NT2/D1 (cell line): ENCODE measurements around the gene OR10K1.

Experiments
- DNase-seq: peaks from one replicate; pipeline ENCODE4 v3.0.0-alpha.2; 2011; ENCODE audit warnings: low read depth, low spot score
- H3K27me3 ChIP-seq: 2 replicates; pipeline ENCODE4 v1.6.0; 2011; ENCODE audit warnings: mild to moderate bottlenecking; ENCODE audit not compliant: insufficient read length, insufficient read depth
- H3K36me3 ChIP-seq: 2 replicates; pipeline ENCODE4 v1.6.1; 2011; ENCODE audit warnings: mild to moderate bottlenecking, low read length, mixed read lengths; ENCODE audit not compliant: insufficient read depth, insufficient read length
- H3K4me1 ChIP-seq: 2 replicates; pipeline ENCODE4 v1.5.1; 2011; ENCODE audit not compliant: insufficient read depth, insufficient read length
- H3K4me3 ChIP-seq: 2 replicates; pipeline ENCODE4 v1.5.1; 2011; ENCODE audit warnings: low read depth; ENCODE audit not compliant: insufficient read length
- H3K9ac ChIP-seq: 2 replicates; pipeline ENCODE4 v1.6.0; 2011; ENCODE audit warnings: low read depth; ENCODE audit not compliant: insufficient read length
- H3K9me3 ChIP-seq: 2 replicates; pipeline ENCODE4 v1.5.1; 2011; ENCODE audit warnings: mild to moderate bottlenecking, low read length; ENCODE audit not compliant: insufficient read depth
- SUZ12 ChIP-seq: IDR thresholded peaks from 2 replicates; pipeline ENCODE4 v1.6.1; 2011; ENCODE audit not compliant: insufficient read length, insufficient read depth; ENCODE audit errors: extremely low read depth
- YY1 ChIP-seq: IDR thresholded peaks from 2 replicates; pipeline ENCODE4 v1.6.1; 2011; ENCODE audit not compliant: insufficient read length, insufficient read depth
- ZNF274 ChIP-seq: IDR thresholded peaks from 2 replicates; pipeline ENCODE4 v1.6.1; 2011; ENCODE audit warnings: mild to moderate bottlenecking, low read depth, low read length

The OR10K1 gene

DNA sequence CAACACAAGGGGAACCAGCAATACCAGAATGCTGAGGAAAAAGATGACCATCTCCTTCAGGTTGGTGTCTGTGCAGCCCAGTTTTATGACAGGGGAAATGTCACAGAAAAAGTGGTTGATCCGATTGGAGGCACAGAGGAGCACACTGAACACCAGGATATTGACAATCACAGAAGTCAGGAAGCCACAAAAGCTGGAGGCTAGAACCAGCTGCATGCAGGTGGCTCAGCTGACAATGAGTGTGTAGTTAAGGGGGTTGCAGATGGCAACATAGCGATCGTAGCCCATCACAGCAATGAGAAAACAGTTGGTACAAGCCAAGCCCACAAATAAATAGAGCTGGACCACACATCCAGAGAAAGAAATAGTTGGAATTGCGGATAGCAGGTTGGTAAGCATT is 16.3 kb upstream of the OR10K1 start:
- no peak overlapping the region for H3K9ac ChIP-seq
- H3K4me3 ChIP-seq: no peak overlapping the region
- no peaks in the 10 kb centered on the region for H3K9me3 ChIP-seq
- TF ChIP-seq SUZ12: no peak
- TF ChIP-seq ZNF274: no peak
- no peaks in the 10 kb centered on the region for H3K36me3 ChIP-seq
- H3K4me1 ChIP-seq: no peaks in the 10 kb centered on the region
- DNase-seq: no peak
- no peaks in the 10 kb centered on the region for H3K27me3 ChIP-seq

DNA sequence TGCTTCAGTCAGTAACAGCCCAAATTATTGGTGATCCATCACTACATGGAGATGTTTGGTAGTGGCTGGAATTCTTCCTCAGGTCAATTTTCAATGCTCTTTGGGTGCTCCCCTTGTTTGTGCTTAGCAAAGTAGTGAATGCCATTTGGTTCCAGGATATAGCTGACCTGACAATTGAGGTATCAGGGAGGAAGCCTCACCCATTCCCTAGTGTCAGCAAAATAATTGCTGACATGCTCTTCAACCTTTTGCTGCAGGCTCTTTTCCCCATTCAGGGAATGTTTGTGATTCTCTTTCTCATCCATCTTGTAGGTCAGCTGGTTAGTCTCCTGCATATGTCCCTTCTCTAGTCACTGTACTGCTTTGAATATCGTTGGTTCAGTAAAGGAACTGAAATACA is 7.1 kb upstream of the OR10K1 start:
- TF ChIP-seq YY1 (no peak), ZNF274 (no peak), SUZ12 (no peak)
- Histone ChIP-seq H3K4me3 (no peak overlapping the region), H3K27me3 (no peaks in the 10 kb centered on the region), H3K9ac (no peak overlapping the region), H3K4me1 (no peaks in the 10 kb centered on the region), H3K9me3 (no peaks in the 10 kb centered on the region), H3K36me3 (no peaks in the 10 kb centered on the region)
- no peak for DNase-seq

DNA sequence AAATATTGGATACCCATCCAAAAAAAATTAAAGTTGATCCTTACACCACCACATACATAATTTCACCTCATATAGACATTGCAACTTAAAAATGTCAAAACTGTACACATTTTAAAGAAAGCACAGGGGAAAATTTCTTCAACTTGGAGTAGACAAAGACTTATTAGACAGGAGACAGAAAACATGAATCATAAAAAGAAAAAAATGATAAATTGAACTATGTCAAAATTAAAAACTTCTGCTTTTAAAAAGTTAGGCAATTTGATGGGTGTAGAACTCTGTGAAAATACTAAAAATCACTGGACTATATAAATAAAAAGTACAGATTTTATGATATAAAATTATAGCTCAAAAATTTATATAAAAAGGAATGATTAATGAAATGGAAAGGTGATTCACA is 4.4 kb upstream of the OR10K1 start:
- no peak for DNase-seq
- no peaks in the 10 kb centered on the region for H3K27me3 ChIP-seq
- no peak overlapping the region for H3K4me3 ChIP-seq
- H3K36me3 ChIP-seq: no peaks in the 10 kb centered on the region
- no peak overlapping the region for H3K9ac ChIP-seq
- TF ChIP-seq SUZ12: no peak
- TF ChIP-seq YY1: no peak
- no peak for TF ChIP-seq ZNF274
- H3K9me3 ChIP-seq: no peaks in the 10 kb centered on the region
- H3K4me1 ChIP-seq: no peaks in the 10 kb centered on the region

DNA sequence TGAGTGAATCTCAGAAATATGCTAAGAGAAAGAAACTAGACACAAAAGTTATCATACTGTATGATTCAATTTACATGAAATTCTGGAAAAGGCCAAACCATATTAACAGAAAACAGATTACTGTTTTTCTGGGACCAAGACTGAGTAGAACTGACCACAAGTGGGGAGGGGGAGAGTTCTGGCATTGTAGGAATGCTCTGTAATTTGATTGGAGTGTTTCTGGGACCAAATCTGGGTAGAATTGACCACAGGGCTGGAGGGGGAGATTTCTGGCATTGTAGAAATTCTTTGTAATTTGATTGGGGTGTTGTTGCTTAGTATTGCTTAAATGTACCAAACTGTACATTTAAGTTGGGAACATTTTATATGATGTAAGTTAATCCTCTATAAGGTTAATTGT is 3.4 kb upstream of the OR10K1 start:
- Histone ChIP-seq H3K36me3 (no peaks in the 10 kb centered on the region), H3K9ac (no peak overlapping the region), H3K4me3 (no peak overlapping the region), H3K27me3 (no peaks in the 10 kb centered on the region), H3K4me1 (no peaks in the 10 kb centered on the region), H3K9me3 (no peaks in the 10 kb centered on the region)
- no peak for DNase-seq
- TF ChIP-seq SUZ12: no peak

DNA sequence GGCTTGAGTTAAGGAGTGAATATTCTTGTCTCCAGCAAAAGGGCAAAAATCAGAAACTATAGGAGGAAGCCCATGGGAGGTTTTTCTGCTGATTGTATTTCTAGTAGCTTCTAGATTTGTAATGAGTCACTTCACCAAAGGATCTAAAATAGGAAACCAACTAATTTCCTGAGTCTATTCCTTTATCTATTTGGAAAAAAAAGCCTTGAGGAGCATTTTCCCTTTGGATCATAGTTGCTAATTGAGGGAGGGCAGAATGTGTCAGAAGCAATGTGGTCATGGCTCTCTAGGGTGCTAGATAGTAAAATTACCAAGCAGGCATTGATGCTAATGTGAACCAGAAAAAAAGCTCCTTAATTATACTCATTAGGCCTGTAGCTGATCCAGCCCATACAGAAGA is 10.3 kb downstream of the OR10K1 start, which contains the start of gene OR10R2:
Gene OR10R2, plus strand, starts transcription at position 301 of the 400 bp plus-strand sequence. CDS start 106 bp downstream, outside the sequence.
- no peaks in the 10 kb centered on the region for H3K27me3 ChIP-seq
- no peaks in the 10 kb centered on the region for H3K36me3 ChIP-seq
- no peak for TF ChIP-seq SUZ12
- TF ChIP-seq YY1: no peak
- no peak for TF ChIP-seq ZNF274
- H3K9me3 ChIP-seq: no peaks in the 10 kb centered on the region
- H3K9ac ChIP-seq: no peak within 1 kb of the TSS
- H3K4me1 ChIP-seq: no peaks in the 10 kb centered on the region
- H3K4me3 ChIP-seq: no peak within 1 kb of the TSS
- no peak for DNase-seq

DNA sequence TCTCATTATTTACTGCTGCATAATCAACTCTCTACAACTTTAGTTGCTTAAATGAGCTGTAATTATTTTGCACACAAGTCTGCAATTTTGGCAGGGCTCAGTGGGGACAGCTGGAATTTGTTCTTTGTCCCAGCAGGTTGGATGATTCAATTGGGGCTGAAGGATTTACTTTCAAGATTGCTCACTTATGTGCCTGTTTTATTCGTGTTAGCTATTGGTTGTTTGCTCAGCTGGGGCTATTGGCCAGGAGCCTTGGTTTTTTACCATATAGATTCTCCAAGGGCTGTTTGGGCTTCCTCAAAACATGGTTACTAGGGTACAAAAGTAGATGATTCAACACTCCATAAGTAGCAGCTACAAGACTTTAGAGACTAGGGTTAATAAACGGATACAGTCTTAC is 23.8 kb downstream of the OR10K1 start:
- no peak for TF ChIP-seq SUZ12
- no peak for TF ChIP-seq YY1
- no peak for TF ChIP-seq ZNF274

DNA sequence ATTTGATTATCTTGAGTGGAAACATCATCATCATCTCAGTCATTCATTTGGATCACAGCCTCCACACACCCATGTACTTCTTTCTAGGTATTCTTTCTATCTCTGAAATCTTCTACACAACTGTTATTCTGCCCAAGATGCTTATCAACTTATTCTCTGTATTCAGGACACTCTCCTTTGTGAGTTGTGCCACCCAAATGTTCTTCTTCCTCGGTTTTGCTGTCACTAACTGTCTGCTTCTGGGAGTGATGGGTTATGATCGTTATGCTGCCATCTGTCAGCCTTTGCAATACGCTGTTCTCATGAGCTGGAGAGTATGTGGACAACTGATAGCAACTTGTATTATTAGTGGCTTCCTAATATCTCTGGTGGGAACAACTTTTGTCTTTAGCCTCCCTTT is 29.7 kb downstream of the OR10K1 start:
- H3K4me1 ChIP-seq: no peaks in the 10 kb centered on the region
- no peak overlapping the region for H3K4me3 ChIP-seq
- H3K36me3 ChIP-seq: no peaks in the 10 kb centered on the region
- TF ChIP-seq YY1: no peak
- no peak for TF ChIP-seq ZNF274
- no peak for TF ChIP-seq SUZ12
- no peaks in the 10 kb centered on the region for H3K27me3 ChIP-seq
- H3K9ac ChIP-seq: no peak overlapping the region
- H3K9me3 ChIP-seq: no peaks in the 10 kb centered on the region
- no peak for DNase-seq

More for the DNA sequence above, 23.8 kb downstream of the OR10K1 start:
- DNase-seq: no peak
- H3K4me3 ChIP-seq: no peak overlapping the region
- no peaks in the 10 kb centered on the region for H3K4me1 ChIP-seq
- H3K9me3 ChIP-seq: no peaks in the 10 kb centered on the region
- H3K9ac ChIP-seq: no peak overlapping the region
- no peaks in the 10 kb centered on the region for H3K36me3 ChIP-seq
- H3K27me3 ChIP-seq: no peaks in the 10 kb centered on the region

DNA sequence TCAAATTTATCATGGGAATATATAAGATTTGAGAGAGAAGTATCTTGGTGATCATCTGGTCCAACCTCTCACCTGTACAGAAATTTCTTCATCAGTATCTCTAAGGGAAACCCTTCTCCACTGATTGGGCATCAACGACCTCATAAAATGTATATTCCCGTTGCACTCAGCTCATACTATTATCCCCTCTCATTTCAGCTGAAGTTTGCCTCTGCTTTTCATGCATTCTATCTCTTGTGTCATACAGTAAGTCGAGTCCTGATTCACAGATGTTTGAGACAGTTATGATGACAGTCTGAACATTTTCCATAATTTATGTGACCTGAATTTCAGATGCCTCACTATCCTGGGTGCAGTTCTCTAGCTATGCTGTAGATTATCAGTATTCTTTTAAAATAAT is 31.4 kb downstream of the OR10K1 start:
- H3K27me3 ChIP-seq: no peaks in the 10 kb centered on the region
- H3K36me3 ChIP-seq: no peaks in the 10 kb centered on the region
- H3K9ac ChIP-seq: no peak overlapping the region
- DNase-seq: no peak
- H3K4me3 ChIP-seq: no peak overlapping the region
- no peaks in the 10 kb centered on the region for H3K9me3 ChIP-seq
- no peaks in the 10 kb centered on the region for H3K4me1 ChIP-seq
- no peak for TF ChIP-seq SUZ12
- TF ChIP-seq ZNF274: no peak
- no peak for TF ChIP-seq YY1
